Thyroid gland (tissue), 4 donors: ENCODE results near the gene GLIS1. TPM values are rescaled to one million over a fixed set of nuclear protein-coding genes. Genes with fewer than 3 reads are reported as not detected.
A peak's percentile ranks its signal among the peaks of the same experiment; 100 is the strongest.

Experiments
- DNase-seq, 2 donors: peaks; one replicate each; pipeline ENCODE4 v3.0.0-alpha.2; 2019
- H3K27ac ChIP-seq, 3 donors: fragments of 200-600 bp; sonication (generic); 1 replicate in 2 of 3; 2 replicates in 1 of 3; pipeline ENCODE4 v1.5.1; 2016 to 2019; ENCODE audit warnings: mild to moderate bottlenecking in 1 of 3, moderate library complexity in 1 of 3
- H3K27me3 ChIP-seq: fragments of 200-600 bp; sonication (generic); one replicate; pipeline ENCODE4 v1.5.1; 2019
- H3K36me3 ChIP-seq, 2 donors: fragments of 200-600 bp; sonication (generic); one replicate each; pipeline ENCODE4 v1.5.1; 2016 to 2019
- H3K4me1 ChIP-seq, 2 donors: fragments of 200-600 bp; sonication (generic); one replicate each; pipeline ENCODE4 v1.5.1; 2017 to 2019
- H3K4me3 ChIP-seq, 3 donors: fragments of 200-600 bp; sonication (generic); replicated peaks in 1 of 3; 1 replicate in 2 of 3; 2 replicates in 1 of 3; pipeline ENCODE4 v1.5.1; 2016; ENCODE audit warnings: mild to moderate bottlenecking in 1 of 3
- H3K9me3 ChIP-seq: fragments of 200-600 bp; sonication (generic); one replicate; pipeline ENCODE4 v1.5.1; 2017
- CTCF ChIP-seq, 6 experiments: fragments of 200-600 bp in 3 of 6; fragments of 450-650 bp in 3 of 6; sonication (generic) in 3 of 6; IDR thresholded peaks; one replicate each; pipeline ENCODE4 v1.5.1; 2016 to 2019; ENCODE audit warnings: antibody characterized with exemption in 6 of 6, mild to moderate bottlenecking in 2 of 6, inconsistent platforms in 1 of 6, moderate library complexity in 1 of 6
- POLR2A ChIP-seq, 2 donors: fragments of 450-650 bp; IDR thresholded peaks; one replicate each; pipeline ENCODE4 v1.6.1; 2017; ENCODE audit warnings: antibody characterized with exemption in 2 of 2, mild to moderate bottlenecking in 2 of 2, moderate library complexity in 1 of 2
- WGBS, 2 donors: methylation state at CpG; one replicate each; pipeline ENCODE4 v1.1.5; 2017; 5-methylcytosine and 5-hydroxymethylcytosine counted together
- intact Hi-C: fragments of 100-400 bp; cut with DNase I; formaldehyde crosslinking; loops from one replicate; pipeline ENCODE4 v1.15.1; 2023
- total RNA-seq, 4 donors: library from RNA; depleted of rRNA; stranded (reverse); fragments of >200 nt; gene quantifications; one replicate each; pipeline ENCODE4 v1.2.3, GENCODE V29; 2016

The GLIS1 gene
- total RNA-seq, 4 donors from 2014 or later, result 0.29 TPM; not detected in 3

GRCh38 chr1:53683986-53684740, 54.8 kb downstream of the GLIS1 start:
- TF ChIP-seq POLR2A (IDR thresholded peaks at IDR 0.05) (no peak), CTCF (IDR thresholded peaks at IDR 0.05) (no peak)
- Histone ChIP-seq H3K36me3 (no peaks in the 10 kb centered on the region), H3K27me3 (no peaks in the 10 kb centered on the region), H3K4me1 (peaks cover 0 to 6% of the 10 kb centered on the region in 2 donors), H3K27ac (no peak overlapping the region), H3K9me3 (no peaks in the 10 kb centered on the region), H3K4me3 (no peak overlapping the region)
- no peak for DNase-seq
- WGBS, 2 donors, result 46 to 67% methylated on average over 3 of the region's 3 CpGs
- intact Hi-C loops, result loop anchor here (5.0 kb wide), 1 partner anchor 202 kb away; no protein-coding TSS in a partner anchor

DNA sequence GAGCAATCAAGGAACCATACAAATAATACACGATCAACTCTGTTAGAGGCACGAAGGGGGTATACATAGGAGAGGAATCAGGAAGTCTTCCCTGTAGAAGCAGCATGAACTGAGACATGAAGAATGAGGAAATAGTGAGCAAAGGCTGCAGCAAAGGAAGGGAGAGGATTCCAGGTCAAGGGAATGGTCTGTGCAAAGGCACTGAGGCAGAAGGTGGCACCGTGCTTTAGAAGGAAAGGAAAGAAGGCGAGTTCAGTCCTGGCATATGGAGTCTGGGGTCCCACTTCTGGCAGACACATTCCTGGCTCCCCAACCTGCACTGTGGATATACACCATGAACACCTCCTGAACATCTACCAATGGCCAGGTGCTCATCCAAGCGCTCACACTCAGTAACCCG, 56.1 kb downstream of the GLIS1 start:
- intact Hi-C loops, result loop anchor here (5.0 kb wide), 1 partner anchor 201 kb away; no protein-coding TSS in a partner anchor
- Histone ChIP-seq H3K27ac (no peak overlapping the region), H3K36me3 (no peaks in the 10 kb centered on the region), H3K9me3 (no peaks in the 10 kb centered on the region), H3K4me3 (no peak overlapping the region), H3K27me3 (no peaks in the 10 kb centered on the region), H3K4me1 (peaks cover 0 to 6% of the 10 kb centered on the region in 2 donors)
- no peak for DNase-seq
- no peak for TF ChIP-seq POLR2A (IDR thresholded peaks at IDR 0.05)
- TF ChIP-seq CTCF (IDR thresholded peaks at IDR 0.05), result no peak
- 94 to 96% methylated on average over 6 of the region's 6 CpGs for WGBS, 2 donors

GRCh38 chr1:53681977-53682685, 56.8 kb downstream of the GLIS1 start:
- Histone ChIP-seq H3K27me3 (no peaks in the 10 kb centered on the region), H3K36me3 (no peaks in the 10 kb centered on the region), H3K4me1 (peaks cover 0 to 6% of the 10 kb centered on the region in 2 donors), H3K27ac (no peak overlapping the region), H3K4me3 (no peak overlapping the region), H3K9me3 (no peaks in the 10 kb centered on the region)
- intact Hi-C loops, result loop anchor here (5.0 kb wide), 1 partner anchor 200 kb away; no protein-coding TSS in a partner anchor
- TF ChIP-seq CTCF (IDR thresholded peaks at IDR 0.05) (peak in 5 of 6 experiments; percentile 25 to 57 (median 47)), POLR2A (IDR thresholded peaks at IDR 0.05) (no peak)
- peak; percentile 59 to 60 for DNase-seq
- 18 to 28% methylated on average over 11 to 13 of the region's 15 CpGs for WGBS, 2 donors

DNA sequence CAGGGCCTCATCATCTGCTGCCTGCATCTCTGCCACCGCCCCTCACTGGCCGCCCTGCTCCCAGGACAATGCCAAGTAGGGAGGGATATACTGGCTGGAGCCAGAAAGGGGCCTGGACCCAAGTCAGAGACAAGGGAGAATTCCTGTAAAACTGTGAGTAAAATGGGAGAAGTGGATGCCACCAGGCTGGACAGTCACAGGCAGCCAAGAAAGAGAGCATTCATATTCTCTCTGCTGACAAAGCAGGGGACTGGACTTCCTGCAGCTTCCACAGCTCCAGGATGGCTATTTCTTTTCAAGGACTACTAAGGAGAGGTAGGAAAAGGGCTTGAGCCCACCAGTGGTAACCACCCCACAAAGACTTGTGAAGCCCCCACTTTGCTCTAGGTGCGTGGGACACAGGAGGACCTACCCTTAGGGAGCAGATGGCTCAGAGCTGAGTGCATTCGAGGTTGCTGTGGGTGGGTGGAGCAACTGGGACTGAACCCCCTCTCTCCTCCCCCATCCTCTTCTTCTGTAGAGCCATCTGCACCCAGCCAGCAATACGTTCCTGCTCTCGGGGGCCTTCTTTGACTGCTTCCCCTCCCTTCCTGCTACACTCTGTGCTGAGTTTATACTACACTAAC, 57.5 kb downstream of the GLIS1 start:
- no peak for TF ChIP-seq CTCF (IDR thresholded peaks at IDR 0.05)
- no peak for TF ChIP-seq POLR2A (IDR thresholded peaks at IDR 0.05)
- intact Hi-C loops, result loop anchor here (5.0 kb wide), 1 partner anchor 199 kb away; no protein-coding TSS in a partner anchor
- Histone ChIP-seq H3K27me3 (no peaks in the 10 kb centered on the region), H3K27ac (no peak overlapping the region), H3K4me1 (peaks cover 0 to 6% of the 10 kb centered on the region in 2 donors), H3K9me3 (no peaks in the 10 kb centered on the region), H3K4me3 (no peak overlapping the region), H3K36me3 (no peaks in the 10 kb centered on the region)
- WGBS, 2 donors, result 59 to 69% methylated on average over 6 of the region's 6 CpGs
- no peak for DNase-seq
